ENCODE results near the gene ADCY10. TPM values are rescaled to one million over a fixed set of nuclear protein-coding genes. Genes with fewer than 3 reads are reported as not detected.

ADCY10 gene
- total RNA-seq, 2 experiments from 2014 or later: 0.15 TPM; not detected in 1

- Histone ChIP-seq H3K9me2 (ENCODE audit: insufficient read depth, low read length) (no peaks in the 10 kb centered on the region), H3K79me2 (ENCODE audit: insufficient read depth, low read depth, low read length) (no peaks in the 10 kb centered on the region), H3K36me3 (ENCODE audit: insufficient read depth, low read length) (peaks cover 16% of the 10 kb centered on the region; the same call in 1 of the 2 replicates), H3K27ac (ENCODE audit: low read depth, low read length, poor library complexity, severe bottlenecking) (no peak overlapping the region), H3K4me3 (ENCODE audit: low read depth, low read length, poor library complexity, severe bottlenecking) (no peak overlapping the region), H3K9me3 (ENCODE audit: low read length) (no peaks in the 10 kb centered on the region), H4K20me1 (ENCODE audit: insufficient read depth, low read length) (no peaks in the 10 kb centered on the region), H3K4me1 (ENCODE audit: insufficient read depth, low read length, poor library complexity, severe bottlenecking) (no peaks in the 10 kb centered on the region), H3K4me2 (ENCODE audit: low read length) (no peak overlapping the region), H2AFZ (ENCODE audit: low read length) (no peak overlapping the region)
- no peak for TF ChIP-seq EZH2phosphoT487 (IDR thresholded peaks at IDR 0.05; ENCODE audit: borderline replicate concordance, low read depth, low read length)
- no peak for TF ChIP-seq CTCF (conservative IDR thresholded peaks at IDR 0.05; ENCODE audit: low read length)
- DNase-seq (ENCODE audit: low spot score): no peak
- intact Hi-C loops (cut with micrococcal nuclease; ENCODE audit: unreplicated experiment): no loop called here
- POLR2A ChIA-PET: interaction anchor here (0.6 to 1.4 kb wide), 2 partner anchors 10 to 207 kb away, joined by 3 to 5 read pairs; no protein-coding TSS in a partner anchor
- CTCF ChIA-PET (ENCODE audit: unreplicated experiment): no interaction called here
- no TSS peak for BruUV-seq (replicated peaks)
Measured at GRCh38 chr1:167794043-167794442, 119.9 kb downstream of the ADCY10 start.

- H3K4me1 ChIP-seq (ENCODE audit: insufficient read depth, low read length, poor library complexity, severe bottlenecking): no peaks in the 10 kb centered on the region
- H3K27ac ChIP-seq (ENCODE audit: low read depth, low read length, poor library complexity, severe bottlenecking): no peak overlapping the region
- no peak overlapping the region for H2AFZ ChIP-seq (ENCODE audit: low read length)
- POLR2A ChIA-PET: interaction anchor here (0.6 kb wide), 1 partner anchor 372 kb away, joined by 5 read pairs; no protein-coding TSS in a partner anchor
- H3K4me2 ChIP-seq (ENCODE audit: low read length): no peak overlapping the region
- DNase-seq (ENCODE audit: low spot score): no peak
- TF ChIP-seq EZH2phosphoT487 (IDR thresholded peaks at IDR 0.05; ENCODE audit: borderline replicate concordance, low read depth, low read length) (no peak), CTCF (conservative IDR thresholded peaks at IDR 0.05; ENCODE audit: low read length) (no peak)
- CTCF ChIA-PET (ENCODE audit: unreplicated experiment): no interaction called here
- H3K9me2 ChIP-seq (ENCODE audit: insufficient read depth, low read length): no peaks in the 10 kb centered on the region
- intact Hi-C loops (cut with micrococcal nuclease; ENCODE audit: unreplicated experiment): no loop called here
- no peaks in the 10 kb centered on the region for H3K9me3 ChIP-seq (ENCODE audit: low read length)
- no peaks in the 10 kb centered on the region for H3K79me2 ChIP-seq (ENCODE audit: insufficient read depth, low read depth, low read length)
- H4K20me1 ChIP-seq (ENCODE audit: insufficient read depth, low read length): no peaks in the 10 kb centered on the region
- H3K36me3 ChIP-seq (ENCODE audit: insufficient read depth, low read length): peaks cover 27% of the 10 kb centered on the region; the same call in 1 of the 2 replicates
- no peak overlapping the region for H3K4me3 ChIP-seq (ENCODE audit: low read depth, low read length, poor library complexity, severe bottlenecking)
- no TSS peak for BruUV-seq (replicated peaks)
Measured at GRCh38 chr1:167792188-167792565, 121.8 kb downstream of the ADCY10 start.

GRCh38 chr1:167791281-167792187 is 122.4 kb downstream of the ADCY10 start:
- CTCF ChIA-PET (ENCODE audit: unreplicated experiment): no interaction called here
- Histone ChIP-seq H2AFZ (ENCODE audit: low read length) (no peak overlapping the region), H3K79me2 (ENCODE audit: insufficient read depth, low read depth, low read length) (no peaks in the 10 kb centered on the region), H3K9me3 (ENCODE audit: low read length) (no peaks in the 10 kb centered on the region), H3K27ac (ENCODE audit: low read depth, low read length, poor library complexity, severe bottlenecking) (no peak overlapping the region), H3K4me3 (ENCODE audit: low read depth, low read length, poor library complexity, severe bottlenecking) (no peak overlapping the region), H3K9me2 (ENCODE audit: insufficient read depth, low read length) (no peaks in the 10 kb centered on the region), H3K4me1 (ENCODE audit: insufficient read depth, low read length, poor library complexity, severe bottlenecking) (no peaks in the 10 kb centered on the region), H3K36me3 (ENCODE audit: insufficient read depth, low read length) (peaks cover 27% of the 10 kb centered on the region; the same call in 1 of the 2 replicates), H3K4me2 (ENCODE audit: low read length) (no peak overlapping the region), H4K20me1 (ENCODE audit: insufficient read depth, low read length) (no peaks in the 10 kb centered on the region)
- TF ChIP-seq CTCF (conservative IDR thresholded peaks at IDR 0.05; ENCODE audit: low read length): no peak
- TF ChIP-seq EZH2phosphoT487 (IDR thresholded peaks at IDR 0.05; ENCODE audit: borderline replicate concordance, low read depth, low read length): no peak
- DNase-seq (ENCODE audit: low spot score): no peak
- BruUV-seq (replicated peaks): no TSS peak
- POLR2A ChIA-PET: interaction anchor here (0.6 to 0.9 kb wide), 2 partner anchors 12 to 34 kb away, joined by 6 to 8 read pairs; no protein-coding TSS in a partner anchor
- intact Hi-C loops (cut with micrococcal nuclease; ENCODE audit: unreplicated experiment): no loop called here
